HepG2 (cell line): Measurements from ENCODE around the gene ICAM3. TPM values are rescaled to one million over a fixed set of nuclear protein-coding genes. Genes with fewer than 3 reads are reported as not detected.

Experiments used
- CENPT ChIP-seq: sonication (generic); formaldehyde crosslinking; IDR thresholded peaks from 2 replicates; pipeline ENCODE4 v1.8.0; 2022; ENCODE audit warnings: low read depth, mild to moderate bottlenecking, moderate library complexity, missing genetic modification reagents
- DR1 ChIP-seq: sonication (generic); formaldehyde crosslinking; IDR thresholded peaks from 2 replicates; pipeline ENCODE4 v1.8.0; 2021; ENCODE audit warnings: mild to moderate bottlenecking, missing genetic modification reagents, inconsistent platforms
- FOXA1 ChIP-seq, 2 experiments: fragments of 450-650 bp in 1 of 2; sonication (generic) in 1 of 2; formaldehyde crosslinking in 1 of 2; IDR thresholded peaks; 2 replicates each; pipeline versions ENCODE4 v1.4.0 to v1.6.1; 2016 to 2020; ENCODE audit warnings: missing genetic modification reagents in 1 of 2
- FOXM1 ChIP-seq: sonication (generic); formaldehyde crosslinking; IDR thresholded peaks from 2 replicates; pipeline ENCODE4 v1.5.0; 2020; ENCODE audit warnings: missing genetic modification reagents
- HCFC1 ChIP-seq: fragments of 150-350 bp; IDR thresholded peaks from 2 replicates; pipeline ENCODE4 v1.6.1; 2014; ENCODE audit warnings: low read depth, low read length
- MAFK ChIP-seq, 2 experiments: IDR thresholded peaks in 1 of 2; conservative IDR thresholded peaks in 1 of 2; 2 replicates each; pipeline ENCODE4 v1.6.1; 2011; ENCODE audit warnings: improper control_type of control experiment in 2 of 2, low read length in 2 of 2
- MTA1 ChIP-seq: sonication (generic); formaldehyde crosslinking; IDR thresholded peaks from 2 replicates; pipeline ENCODE4 v1.4.0; 2020; ENCODE audit warnings: missing genetic modification reagents, mild to moderate bottlenecking, borderline replicate concordance
- PHB2 ChIP-seq: fragments of 450-650 bp; IDR thresholded peaks from 2 replicates; pipeline ENCODE4 v1.6.1; 2018; ENCODE audit not compliant: partially characterized antibody
- TAF1 ChIP-seq: sonication (generic); formaldehyde crosslinking; IDR thresholded peaks from 2 replicates; pipeline ENCODE4 v1.4.0; 2020; ENCODE audit warnings: missing genetic modification reagents
- U2AF1 ChIP-seq: fragments of 200-400 bp; formaldehyde crosslinking; optimal IDR thresholded peaks from 2 replicates; pipeline ENCODE3; 2017; ENCODE audit warnings: mild to moderate bottlenecking, low read depth, low read length
- XRCC5 ChIP-seq: fragments of 200-400 bp; formaldehyde crosslinking; optimal IDR thresholded peaks from 2 replicates; pipeline ENCODE3; 2017; ENCODE audit warnings: mild to moderate bottlenecking, low read length
- ZFP41 ChIP-seq: sonication (generic); formaldehyde crosslinking; IDR thresholded peaks from 2 replicates; pipeline ENCODE4 v1.4.0; 2020; ENCODE audit warnings: mild to moderate bottlenecking, missing genetic modification reagents, borderline replicate concordance
- ZNF567 ChIP-seq: sonication (generic); formaldehyde crosslinking; IDR thresholded peaks from 2 replicates; pipeline ENCODE4 v1.8.1; 2023; ENCODE audit warnings: mild to moderate bottlenecking, missing genetic modification reagents, borderline replicate concordance
- ZNF674 ChIP-seq: sonication (generic); formaldehyde crosslinking; IDR thresholded peaks from 2 replicates; pipeline ENCODE4 v1.5.0; 2020; ENCODE audit warnings: low read depth, mild to moderate bottlenecking, missing genetic modification reagents
- polyA plus RNA-seq, 8 experiments: library from polyadenylated mRNA; depleted of rRNA in 3 of 8; stranded (reverse) in 7 of 8; unstranded in 1 of 8; fragments of >200 nt; fragmentation: Illumina TruSeq in 4 of 8; extraction: Trizol in 4 of 8; gene quantifications; 2 replicates each; pipeline versions ENCODE4 v1.2.1 to v1.2.3, GENCODE V29; 2011 to 2016; ENCODE audit warnings: low read depth in 4 of 8, missing spikeins in 1 of 8, mixed read lengths in 1 of 8; ENCODE audit not compliant: insufficient read depth in 1 of 8
- total RNA-seq, 5 experiments: library from RNA; depleted of rRNA; stranded (reverse); fragments of >200 nt; fragmentation: Illumina TruSeq; extraction: Trizol; gene quantifications; 2 replicates each; pipeline ENCODE4 v1.2.3, GENCODE V29; 2016; ENCODE audit warnings: low read depth in 1 of 5
- TF ChIP-seq, protein P1 (sequence below): sonication (generic); formaldehyde crosslinking; IDR thresholded peaks from 2 replicates; pipeline ENCODE4 v1.4.0; 2020; ENCODE audit warnings: missing genetic modification reagents, low read depth, mild to moderate bottlenecking, borderline replicate concordance
- TF ChIP-seq, protein P2 (sequence below): sonication (generic); formaldehyde crosslinking; IDR thresholded peaks from 2 replicates; pipeline ENCODE4 v1.5.0; 2020; ENCODE audit warnings: mild to moderate bottlenecking, missing genetic modification reagents
- TF ChIP-seq, protein P3 (sequence below): sonication (generic); formaldehyde crosslinking; IDR thresholded peaks from 2 replicates; pipeline ENCODE4 v1.4.0; 2020; ENCODE audit warnings: missing genetic modification reagents
- TF ChIP-seq, protein P4 (sequence below): sonication (generic); formaldehyde crosslinking; IDR thresholded peaks from 2 replicates; pipeline ENCODE4 v1.5.1; 2020; ENCODE audit warnings: mild to moderate bottlenecking, missing genetic modification reagents, borderline replicate concordance

The ICAM3 gene
- total and polyA plus RNA-seq, 2 of the 13 experiments (the other 11 are each of a cell fraction or from before 2014, with no cell fraction given): 14.1 to 21.0 TPM

DNA sequence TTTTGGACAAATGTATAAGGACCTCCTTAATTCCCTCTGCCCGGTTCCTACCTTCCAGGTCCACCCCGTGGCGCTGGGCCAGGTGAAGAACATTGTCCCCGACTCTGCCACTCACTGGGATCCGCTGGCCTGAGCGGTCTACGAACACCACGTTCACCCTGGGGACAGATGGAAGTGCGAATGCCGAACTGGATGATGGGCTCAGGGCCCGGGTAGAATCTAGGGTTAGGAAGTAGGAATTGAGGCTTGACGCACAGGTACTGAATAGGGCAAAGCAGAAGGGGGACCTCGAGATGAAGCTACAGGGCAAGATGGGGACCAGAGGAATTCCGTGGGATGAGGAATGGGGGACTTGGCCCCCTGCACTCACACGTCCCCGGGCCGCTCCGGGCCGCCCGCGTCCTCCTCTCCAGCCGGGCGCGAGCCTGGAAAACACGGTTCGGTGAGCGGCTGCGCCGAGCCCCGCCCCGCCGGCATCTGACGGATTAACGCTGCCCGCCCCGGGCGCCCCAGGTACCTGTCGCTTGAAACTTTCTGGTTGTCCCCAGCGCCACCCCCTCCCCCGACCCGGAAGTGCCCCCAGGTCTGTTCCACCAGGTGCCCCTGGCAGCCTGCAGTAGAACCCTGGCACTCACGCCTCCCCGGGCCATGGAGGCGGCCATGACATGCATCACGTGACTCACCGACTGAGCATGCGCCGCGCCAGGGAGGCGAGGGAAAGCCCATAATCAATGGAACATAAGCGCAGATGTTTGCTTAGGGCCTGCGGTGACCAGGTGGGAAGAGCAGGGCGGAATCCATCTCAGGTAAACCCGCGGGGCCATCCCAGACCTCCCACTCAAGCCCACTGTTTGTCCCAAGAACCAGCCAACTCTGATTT, 23.8 kb downstream of the ICAM3 start, which contains the start of gene FDX2 (continued):
- peak; percentile 61 for TF ChIP-seq HCFC1
- TF ChIP-seq PHB2: no peak
- TF ChIP-seq MTA1 (CRISPR knock-in tag): no peak
- TF ChIP-seq ZNF674: no peak
- no peak for TF ChIP-seq MAFK (conservative IDR thresholded peaks at IDR 0.05 in 1 of 2, IDR thresholded peaks at IDR 0.05 in 1 of 2; ENCODE audit: low read length in 2 of 2)
- peak; percentile 64; the same call in 1 of the 2 replicates for TF ChIP-seq TAF1
- TF ChIP-seq U2AF1: peak; percentile 42
- TF ChIP-seq FOXM1 (CRISPR knock-in tag): no peak
- TF ChIP-seq ZNF567 (CRISPR knock-in tag): no peak
- TF ChIP-seq FOXA1 (IDR thresholded peaks at IDR 0.05): no peak
- TF ChIP-seq FOXA1 (CRISPR knock-in tag; IDR thresholded peaks at IDR 0.05): peak; percentile 93
- TF ChIP-seq CENPT (CRISPR knock-in tag): no peak
- TF ChIP-seq, protein P1, sequence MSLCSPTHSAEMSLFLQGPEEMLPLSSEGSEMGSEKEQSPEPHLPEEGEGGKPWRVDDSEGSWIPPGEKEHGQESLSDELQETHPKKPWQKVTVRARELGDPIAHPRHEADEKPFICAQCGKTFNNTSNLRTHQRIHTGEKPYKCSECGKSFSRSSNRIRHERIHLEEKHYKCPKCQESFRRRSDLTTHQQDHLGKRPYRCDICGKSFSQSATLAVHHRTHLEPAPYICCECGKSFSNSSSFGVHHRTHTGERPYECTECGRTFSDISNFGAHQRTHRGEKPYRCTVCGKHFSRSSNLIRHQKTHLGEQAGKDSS: no peak; the same call in 1 of the 2 replicates
- TF ChIP-seq, protein P2, sequence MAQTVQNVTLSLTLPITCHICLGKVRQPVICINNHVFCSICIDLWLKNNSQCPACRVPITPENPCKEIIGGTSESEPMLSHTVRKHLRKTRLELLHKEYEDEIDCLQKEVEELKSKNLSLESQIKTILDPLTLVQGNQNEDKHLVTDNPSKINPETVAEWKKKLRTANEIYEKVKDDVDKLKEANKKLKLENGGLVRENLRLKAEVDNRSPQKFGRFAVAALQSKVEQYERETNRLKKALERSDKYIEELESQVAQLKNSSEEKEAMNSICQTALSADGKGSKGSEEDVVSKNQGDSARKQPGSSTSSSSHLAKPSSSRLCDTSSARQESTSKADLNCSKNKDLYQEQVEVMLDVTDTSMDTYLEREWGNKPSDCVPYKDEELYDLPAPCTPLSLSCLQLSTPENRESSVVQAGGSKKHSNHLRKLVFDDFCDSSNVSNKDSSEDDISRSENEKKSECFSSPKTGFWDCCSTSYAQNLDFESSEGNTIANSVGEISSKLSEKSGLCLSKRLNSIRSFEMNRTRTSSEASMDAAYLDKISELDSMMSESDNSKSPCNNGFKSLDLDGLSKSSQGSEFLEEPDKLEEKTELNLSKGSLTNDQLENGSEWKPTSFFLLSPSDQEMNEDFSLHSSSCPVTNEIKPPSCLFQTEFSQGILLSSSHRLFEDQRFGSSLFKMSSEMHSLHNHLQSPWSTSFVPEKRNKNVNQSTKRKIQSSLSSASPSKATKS (CRISPR knock-in tag): no peak
- TF ChIP-seq, protein P3, sequence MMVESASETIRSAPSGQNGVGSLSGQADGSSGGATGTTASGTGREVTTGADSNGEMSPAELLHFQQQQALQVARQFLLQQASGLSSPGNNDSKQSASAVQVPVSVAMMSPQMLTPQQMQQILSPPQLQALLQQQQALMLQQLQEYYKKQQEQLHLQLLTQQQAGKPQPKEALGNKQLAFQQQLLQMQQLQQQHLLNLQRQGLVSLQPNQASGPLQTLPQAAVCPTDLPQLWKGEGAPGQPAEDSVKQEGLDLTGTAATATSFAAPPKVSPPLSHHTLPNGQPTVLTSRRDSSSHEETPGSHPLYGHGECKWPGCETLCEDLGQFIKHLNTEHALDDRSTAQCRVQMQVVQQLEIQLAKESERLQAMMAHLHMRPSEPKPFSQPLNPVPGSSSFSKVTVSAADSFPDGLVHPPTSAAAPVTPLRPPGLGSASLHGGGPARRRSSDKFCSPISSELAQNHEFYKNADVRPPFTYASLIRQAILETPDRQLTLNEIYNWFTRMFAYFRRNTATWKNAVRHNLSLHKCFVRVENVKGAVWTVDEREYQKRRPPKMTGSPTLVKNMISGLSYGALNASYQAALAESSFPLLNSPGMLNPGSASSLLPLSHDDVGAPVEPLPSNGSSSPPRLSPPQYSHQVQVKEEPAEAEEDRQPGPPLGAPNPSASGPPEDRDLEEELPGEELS: no peak
- no peak for TF ChIP-seq XRCC5
- TF ChIP-seq ZFP41 (CRISPR knock-in tag): no peak
- no peak for TF ChIP-seq DR1 (CRISPR knock-in tag)
- TF ChIP-seq, protein P4, sequence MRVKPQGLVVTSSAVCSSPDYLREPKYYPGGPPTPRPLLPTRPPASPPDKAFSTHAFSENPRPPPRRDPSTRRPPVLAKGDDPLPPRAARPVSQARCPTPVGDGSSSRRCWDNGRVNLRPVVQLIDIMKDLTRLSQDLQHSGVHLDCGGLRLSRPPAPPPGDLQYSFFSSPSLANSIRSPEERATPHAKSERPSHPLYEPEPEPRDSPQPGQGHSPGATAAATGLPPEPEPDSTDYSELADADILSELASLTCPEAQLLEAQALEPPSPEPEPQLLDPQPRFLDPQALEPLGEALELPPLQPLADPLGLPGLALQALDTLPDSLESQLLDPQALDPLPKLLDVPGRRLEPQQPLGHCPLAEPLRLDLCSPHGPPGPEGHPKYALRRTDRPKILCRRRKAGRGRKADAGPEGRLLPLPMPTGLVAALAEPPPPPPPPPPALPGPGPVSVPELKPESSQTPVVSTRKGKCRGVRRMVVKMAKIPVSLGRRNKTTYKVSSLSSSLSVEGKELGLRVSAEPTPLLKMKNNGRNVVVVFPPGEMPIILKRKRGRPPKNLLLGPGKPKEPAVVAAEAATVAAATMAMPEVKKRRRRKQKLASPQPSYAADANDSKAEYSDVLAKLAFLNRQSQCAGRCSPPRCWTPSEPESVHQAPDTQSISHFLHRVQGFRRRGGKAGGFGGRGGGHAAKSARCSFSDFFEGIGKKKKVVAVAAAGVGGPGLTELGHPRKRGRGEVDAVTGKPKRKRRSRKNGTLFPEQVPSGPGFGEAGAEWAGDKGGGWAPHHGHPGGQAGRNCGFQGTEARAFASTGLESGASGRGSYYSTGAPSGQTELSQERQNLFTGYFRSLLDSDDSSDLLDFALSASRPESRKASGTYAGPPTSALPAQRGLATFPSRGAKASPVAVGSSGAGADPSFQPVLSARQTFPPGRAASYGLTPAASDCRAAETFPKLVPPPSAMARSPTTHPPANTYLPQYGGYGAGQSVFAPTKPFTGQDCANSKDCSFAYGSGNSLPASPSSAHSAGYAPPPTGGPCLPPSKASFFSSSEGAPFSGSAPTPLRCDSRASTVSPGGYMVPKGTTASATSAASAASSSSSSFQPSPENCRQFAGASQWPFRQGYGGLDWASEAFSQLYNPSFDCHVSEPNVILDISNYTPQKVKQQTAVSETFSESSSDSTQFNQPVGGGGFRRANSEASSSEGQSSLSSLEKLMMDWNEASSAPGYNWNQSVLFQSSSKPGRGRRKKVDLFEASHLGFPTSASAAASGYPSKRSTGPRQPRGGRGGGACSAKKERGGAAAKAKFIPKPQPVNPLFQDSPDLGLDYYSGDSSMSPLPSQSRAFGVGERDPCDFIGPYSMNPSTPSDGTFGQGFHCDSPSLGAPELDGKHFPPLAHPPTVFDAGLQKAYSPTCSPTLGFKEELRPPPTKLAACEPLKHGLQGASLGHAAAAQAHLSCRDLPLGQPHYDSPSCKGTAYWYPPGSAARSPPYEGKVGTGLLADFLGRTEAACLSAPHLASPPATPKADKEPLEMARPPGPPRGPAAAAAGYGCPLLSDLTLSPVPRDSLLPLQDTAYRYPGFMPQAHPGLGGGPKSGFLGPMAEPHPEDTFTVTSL (CRISPR knock-in tag): no peak
